Activated effector memory CD4-positive, alpha-beta T cell treated with anti-CD3 and anti-CD28 coated beads, Interleukin-2, amount 50 U/mL, for 16 hours (primary cell): Measurements from ENCODE around the gene GRK4.
"Not testable (repeated sequence)": the region's sequence is repeated elsewhere in the genome, so short reads cannot be mapped to it uniquely, and the experiment has no call there.

ENCODE experiments used
- DNase-seq: peaks from one replicate; pipeline ENCODE4 v3.0.0-alpha.2; 2020

GRK4 gene

GRCh38 chr4:2963175-2963965, at the start of gene GRK4, which contains the start of gene NOP14:
GRK4 (plus strand) TSS chr4:2963571; CDS start chr4:2964071, 500 bp downstream.
NOP14 (minus strand) TSS chr4:2963406; CDS start chr4:2963319, 87 bp downstream.
- peak; percentile 99 for DNase-seq

- no peak for DNase-seq
Observed at GRCh38 chr4:2914256-2915126, 48.9 kb upstream of the GRK4 start.

GRCh38 chr4:2915789-2916188, 47.6 kb upstream of the GRK4 start:
- DNase-seq = peak; percentile 60

GRCh38 chr4:2916696-2917095, 46.7 kb upstream of the GRK4 start:
- not testable (repeated sequence) for DNase-seq

- not testable (repeated sequence) for DNase-seq
Observed at GRCh38 chr4:2918300-2918699, 45.1 kb upstream of the GRK4 start.

GRCh38 chr4:2918714-2919113, 44.7 kb upstream of the GRK4 start:
- peak; percentile 37 for DNase-seq

- DNase-seq = peak; percentile 58
Observed at GRCh38 chr4:2922453-2923101, 40.8 kb upstream of the GRK4 start.

- peak; percentile 47 for DNase-seq
Observed at GRCh38 chr4:2923141-2923551, 40.2 kb upstream of the GRK4 start.

- DNase-seq = peak; percentile 51
Observed at GRCh38 chr4:2923668-2924173, 39.6 kb upstream of the GRK4 start.

GRCh38 chr4:2924286-2924685, 39.1 kb upstream of the GRK4 start:
- peak; percentile 42 for DNase-seq

- DNase-seq = peak; percentile 50
Observed at GRCh38 chr4:2924765-2925301, 38.5 kb upstream of the GRK4 start.

- peak; percentile 33 for DNase-seq
Observed at GRCh38 chr4:2925496-2925895, 37.9 kb upstream of the GRK4 start.

GRCh38 chr4:2925931-2926860, 37.2 kb upstream of the GRK4 start:
- DNase-seq = peak; percentile 60

- peak; percentile 48 for DNase-seq
Observed at GRCh38 chr4:2927016-2927695, 36.2 kb upstream of the GRK4 start.

GRCh38 chr4:2927696-2928075, 35.7 kb upstream of the GRK4 start:
- peak; percentile 48 for DNase-seq

GRCh38 chr4:2928242-2929176, 34.9 kb upstream of the GRK4 start:
- DNase-seq = peak; percentile 57

- peak; percentile 47 for DNase-seq
Observed at GRCh38 chr4:2929469-2929868, 33.9 kb upstream of the GRK4 start.

GRCh38 chr4:2930135-2930757, 33.1 kb upstream of the GRK4 start:
- peak; percentile 58 for DNase-seq
